Measurements from ENCODE around the gene KIF26A. TPM values are rescaled to one million over a fixed set of nuclear protein-coding genes. Genes with fewer than 3 reads are reported as not detected.

The KIF26A gene
- total RNA-seq, 1 donor from 2014 or later, result 1.4 TPM

DNA sequence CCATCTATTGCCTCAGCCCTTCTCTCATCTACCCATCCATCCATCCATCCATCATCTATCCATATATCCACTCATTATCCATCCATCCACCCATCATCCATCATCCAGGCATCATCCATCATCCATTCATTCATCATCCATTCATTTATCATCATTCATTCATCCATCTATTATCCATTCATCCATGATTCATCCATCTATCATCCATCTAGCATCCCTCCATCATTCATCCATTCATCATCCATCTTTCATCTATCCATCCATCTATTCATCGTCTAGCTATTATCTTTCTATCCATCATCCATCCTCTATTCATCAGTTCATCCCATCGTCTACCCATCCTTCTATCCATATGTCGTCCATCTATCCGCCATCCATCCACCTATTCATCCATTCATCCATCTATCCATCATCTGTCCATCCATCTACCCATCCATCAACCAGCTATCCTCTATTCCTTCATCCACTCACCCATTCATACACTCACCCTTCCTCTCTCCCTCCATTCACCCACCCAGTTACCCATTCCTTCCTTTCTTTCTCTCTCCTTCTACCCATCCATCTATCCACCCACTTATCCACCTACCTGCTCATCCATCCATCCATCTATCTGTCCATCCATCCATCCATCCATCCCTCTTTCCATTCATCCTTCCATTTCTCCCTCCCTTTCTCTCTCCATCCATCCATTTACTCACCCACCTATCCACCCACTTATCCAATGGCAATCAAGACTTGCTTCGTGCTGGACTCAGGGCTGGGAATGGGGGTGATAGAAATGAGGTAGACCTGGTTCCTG is 59.3 kb downstream of the KIF26A start:
- Histone ChIP-seq H3K27ac (ENCODE audit: low read depth, low read length) (no peak overlapping the region), H4K20me1 (ENCODE audit: insufficient read depth, low read length) (no peaks in the 10 kb centered on the region), H3K27me3 (ENCODE audit: insufficient read depth, low read length) (no peaks in the 10 kb centered on the region), H3K4me1 (ENCODE audit: insufficient read depth, low read length) (no peaks in the 10 kb centered on the region), H3K9ac (ENCODE audit: low read length) (no peak overlapping the region), H3K4me2 (ENCODE audit: low read length) (no peak overlapping the region), H3K79me2 (ENCODE audit: insufficient read depth, low read length) (no peaks in the 10 kb centered on the region), H3K36me3 (ENCODE audit: insufficient read depth, low read length) (no peaks in the 10 kb centered on the region), H3K9me3 (ENCODE audit: insufficient read depth, low read depth, low read length) (no peaks in the 10 kb centered on the region), H2AFZ (ENCODE audit: low read depth, low read length) (no peak overlapping the region), H3K4me3 (ENCODE audit: insufficient read depth, low read depth, low read length) (no peak overlapping the region)
- no peaks in the 10 kb centered on the region for H3K4me1 Mint-ChIP-seq (ENCODE audit: low read depth, unreplicated experiment)
- TF ChIP-seq CTCF (IDR thresholded peaks at IDR 0.05; ENCODE audit: insufficient read depth, low read depth, low read length) (no peak), EZH2 (IDR thresholded peaks at IDR 0.05; ENCODE audit: insufficient read depth, low read length) (no peak)
- H3K9me3 Mint-ChIP-seq (ENCODE audit: unreplicated experiment), result no peaks in the 10 kb centered on the region
- H3K27me3 Mint-ChIP-seq (ENCODE audit: low read depth, unreplicated experiment), result peaks cover 31% of the 10 kb centered on the region
- FAIRE-seq (no peak), DNase-seq (ENCODE audit: low read depth) (no peak)
- no peak overlapping the region for H3K27ac Mint-ChIP-seq (ENCODE audit: unreplicated experiment)
- no peak overlapping the region for H3K4me3 Mint-ChIP-seq (ENCODE audit: unreplicated experiment)
- H3K36me3 Mint-ChIP-seq (ENCODE audit: low read depth, unreplicated experiment), result peaks cover 4% of the 10 kb centered on the region

DNA sequence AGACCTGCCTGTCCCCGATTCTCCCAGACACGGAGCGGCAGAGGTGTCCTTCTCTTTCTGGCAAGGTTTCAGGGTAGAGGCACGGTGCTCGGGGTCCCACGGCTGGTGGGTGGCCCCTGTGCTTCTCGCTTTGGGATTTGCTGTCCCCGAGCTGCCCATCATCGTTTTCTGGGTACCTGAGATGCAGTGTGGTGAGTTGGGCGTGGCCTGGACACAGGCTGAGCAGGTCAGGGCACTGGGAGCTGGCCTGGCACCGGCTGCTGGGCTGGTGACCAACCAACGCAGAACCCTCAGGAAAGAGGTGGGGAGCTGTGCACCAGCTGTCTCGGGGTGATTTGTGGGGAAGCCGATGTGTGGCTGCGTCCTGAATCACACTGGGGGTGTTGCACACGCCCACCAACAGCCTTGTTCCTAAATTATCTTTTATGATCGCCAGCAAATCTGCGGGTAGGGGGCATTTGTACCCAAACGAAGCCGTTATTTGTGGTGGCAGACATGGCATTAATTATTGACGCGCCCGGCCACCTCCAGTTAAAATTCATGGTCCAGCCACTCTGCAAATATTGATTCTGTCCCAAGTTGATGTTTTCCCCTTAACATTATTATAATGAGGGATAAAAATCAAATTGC is 61.0 kb downstream of the KIF26A start:
- Histone ChIP-seq H3K27me3 (ENCODE audit: insufficient read depth, low read length) (no peaks in the 10 kb centered on the region), H3K36me3 (ENCODE audit: insufficient read depth, low read length) (no peaks in the 10 kb centered on the region), H3K4me1 (ENCODE audit: insufficient read depth, low read length) (no peaks in the 10 kb centered on the region), H3K4me2 (ENCODE audit: low read length) (no peak overlapping the region), H3K27ac (ENCODE audit: low read depth, low read length) (no peak overlapping the region), H4K20me1 (ENCODE audit: insufficient read depth, low read length) (no peaks in the 10 kb centered on the region), H3K9me3 (ENCODE audit: insufficient read depth, low read depth, low read length) (no peaks in the 10 kb centered on the region), H3K9ac (ENCODE audit: low read length) (no peak overlapping the region), H3K4me3 (ENCODE audit: insufficient read depth, low read depth, low read length) (no peak overlapping the region), H2AFZ (ENCODE audit: low read depth, low read length) (no peak overlapping the region), H3K79me2 (ENCODE audit: insufficient read depth, low read length) (no peaks in the 10 kb centered on the region)
- TF ChIP-seq EZH2 (IDR thresholded peaks at IDR 0.05; ENCODE audit: insufficient read depth, low read length), result no peak
- no peak for TF ChIP-seq CTCF (IDR thresholded peaks at IDR 0.05; ENCODE audit: insufficient read depth, low read depth, low read length)
- peaks cover 3% of the 10 kb centered on the region for H3K36me3 Mint-ChIP-seq (ENCODE audit: low read depth, unreplicated experiment)
- FAIRE-seq (no peak), DNase-seq (ENCODE audit: low read depth) (no peak)
- no peak overlapping the region for H3K4me3 Mint-ChIP-seq (ENCODE audit: unreplicated experiment)
- no peaks in the 10 kb centered on the region for H3K9me3 Mint-ChIP-seq (ENCODE audit: unreplicated experiment)
- no peaks in the 10 kb centered on the region for H3K4me1 Mint-ChIP-seq (ENCODE audit: low read depth, unreplicated experiment)
- H3K27ac Mint-ChIP-seq (ENCODE audit: unreplicated experiment), result no peak overlapping the region
- H3K27me3 Mint-ChIP-seq (ENCODE audit: low read depth, unreplicated experiment), result peaks cover 23% of the 10 kb centered on the region

- H3K27me3 Mint-ChIP-seq (ENCODE audit: low read depth, unreplicated experiment), result peaks cover 18% of the 10 kb centered on the region
- FAIRE-seq, result no peak
- Histone ChIP-seq H3K9me3 (ENCODE audit: insufficient read depth, low read depth, low read length) (no peaks in the 10 kb centered on the region), H4K20me1 (ENCODE audit: insufficient read depth, low read length) (no peaks in the 10 kb centered on the region), H3K4me2 (ENCODE audit: low read length) (no peak overlapping the region), H3K9ac (ENCODE audit: low read length) (no peak overlapping the region), H3K36me3 (ENCODE audit: insufficient read depth, low read length) (no peaks in the 10 kb centered on the region), H3K79me2 (ENCODE audit: insufficient read depth, low read length) (no peaks in the 10 kb centered on the region), H3K27me3 (ENCODE audit: insufficient read depth, low read length) (no peaks in the 10 kb centered on the region), H3K27ac (ENCODE audit: low read depth, low read length) (no peak overlapping the region), H3K4me1 (ENCODE audit: insufficient read depth, low read length) (no peaks in the 10 kb centered on the region), H3K4me3 (ENCODE audit: insufficient read depth, low read depth, low read length) (no peak overlapping the region), H2AFZ (ENCODE audit: low read depth, low read length) (no peak overlapping the region)
- H3K9me3 Mint-ChIP-seq (ENCODE audit: unreplicated experiment), result no peaks in the 10 kb centered on the region
- H3K27ac Mint-ChIP-seq (ENCODE audit: unreplicated experiment), result no peak overlapping the region
- no peak for TF ChIP-seq EZH2 (IDR thresholded peaks at IDR 0.05; ENCODE audit: insufficient read depth, low read length)
- no peak for TF ChIP-seq CTCF (IDR thresholded peaks at IDR 0.05; ENCODE audit: insufficient read depth, low read depth, low read length)
- no peak overlapping the region for H3K4me3 Mint-ChIP-seq (ENCODE audit: unreplicated experiment)
- DNase-seq (ENCODE audit: low read depth), result no peak
- no peaks in the 10 kb centered on the region for H3K4me1 Mint-ChIP-seq (ENCODE audit: low read depth, unreplicated experiment)
- H3K36me3 Mint-ChIP-seq (ENCODE audit: low read depth, unreplicated experiment), result peaks cover 1% of the 10 kb centered on the region
Observed at GRCh38 chr14:104200106-104200505, 61.7 kb downstream of the KIF26A start.

All from astrocyte (in vitro differentiated cells and primary cell).